HG03103 (cell line): ENCODE results near the gene HLA-DPB1.

ENCODE experiments used
- ATAC-seq: cut with Tn5 transposase; IDR thresholded peaks from one replicate; pipeline ENCODE4 v1.9.1; 2021; ENCODE audit warnings: low read depth; ENCODE audit not compliant: unreplicated experiment

Gene HLA-DPB1

DNA sequence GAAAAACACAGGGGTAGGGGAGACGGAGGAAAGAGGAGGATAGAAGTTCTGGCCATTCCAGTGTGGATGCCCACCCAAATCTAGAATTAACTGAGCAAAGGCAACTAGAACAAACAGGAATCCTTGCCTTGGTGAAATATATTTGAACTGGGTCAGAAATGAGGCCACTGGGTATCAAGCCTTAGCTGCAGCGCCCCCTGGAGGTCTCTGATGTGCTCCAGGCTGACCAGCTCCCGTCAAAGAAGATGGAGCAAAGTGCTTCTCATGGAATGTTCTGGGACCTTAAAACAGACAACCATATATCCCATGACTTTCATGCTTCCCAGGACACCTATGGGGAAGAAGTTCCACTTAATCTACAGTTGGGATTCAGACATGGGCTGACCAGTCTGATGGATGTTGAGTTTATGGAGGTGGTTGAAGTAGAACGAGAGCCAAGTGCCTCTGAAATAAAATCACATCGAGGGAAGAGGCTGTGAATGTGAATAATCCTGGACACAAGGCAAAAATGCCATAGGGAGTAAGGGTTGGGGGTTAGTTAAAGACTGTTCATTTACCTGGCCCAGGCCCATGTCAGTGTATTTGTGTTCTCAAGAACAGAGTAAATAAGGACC, 50.4 kb downstream of the HLA-DPB1 start:
- no peak for ATAC-seq

GRCh38 chr6:33128318-33128717, 52.5 kb downstream of the HLA-DPB1 start:
- no peak for ATAC-seq

GRCh38 chr6:33132081-33132524, 56.3 kb downstream of the HLA-DPB1 start:
- ATAC-seq: no peak

GRCh38 chr6:33136310-33136900, 60.6 kb downstream of the HLA-DPB1 start:
- no peak for ATAC-seq
